HG02588 (cell line): ENCODE measurements around the gene LYZL2.
A peak's percentile ranks its signal among the peaks of the same experiment; 100 is the strongest.
"Not testable (repeated sequence)": the region's sequence is repeated elsewhere in the genome, so short reads cannot be mapped to it uniquely, and the experiment has no call there.

Experiments
- ATAC-seq: cut with Tn5 transposase; IDR thresholded peaks from one replicate; pipeline ENCODE4 v1.9.1; 2021; ENCODE audit warnings: mild to moderate bottlenecking, moderate library complexity; ENCODE audit not compliant: unreplicated experiment

Gene LYZL2

GRCh38 chr10:30596013-30596412 is 33.5 kb downstream of the LYZL2 start:
- no peak for ATAC-seq

- no peak for ATAC-seq
Measured at GRCh38 chr10:30594077-30594476, 35.5 kb downstream of the LYZL2 start.

DNA sequence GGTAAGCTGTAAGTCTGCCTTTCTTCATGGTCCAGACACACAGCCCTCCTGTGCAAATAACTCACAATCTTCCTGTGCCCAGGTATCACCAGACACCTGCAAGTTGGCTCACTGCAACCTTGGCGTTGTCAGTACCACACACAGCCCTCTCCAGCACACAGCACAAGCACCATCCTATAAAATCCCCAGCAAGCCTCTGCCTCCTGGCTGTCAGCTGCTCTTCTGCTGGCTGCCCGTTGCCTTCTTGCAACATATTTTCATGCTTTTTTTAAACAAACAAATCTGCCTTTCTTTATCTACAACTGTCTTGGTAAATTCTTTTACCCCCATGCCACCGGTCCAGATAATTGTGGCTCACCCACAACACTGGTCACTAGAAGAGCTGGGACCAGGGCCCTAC is 36.8 kb downstream of the LYZL2 start:
- ATAC-seq: not testable (repeated sequence)

- ATAC-seq: no peak
Measured at GRCh38 chr10:30591249-30591670, 38.3 kb downstream of the LYZL2 start.

GRCh38 chr10:30589441-30589840 is 40.1 kb downstream of the LYZL2 start:
- ATAC-seq: no peak

- ATAC-seq: peak; percentile 81
Measured at GRCh38 chr10:30587522-30588031, 42.0 kb downstream of the LYZL2 start.

- no peak for ATAC-seq
Measured at GRCh38 chr10:30586828-30587227, 42.7 kb downstream of the LYZL2 start.

DNA sequence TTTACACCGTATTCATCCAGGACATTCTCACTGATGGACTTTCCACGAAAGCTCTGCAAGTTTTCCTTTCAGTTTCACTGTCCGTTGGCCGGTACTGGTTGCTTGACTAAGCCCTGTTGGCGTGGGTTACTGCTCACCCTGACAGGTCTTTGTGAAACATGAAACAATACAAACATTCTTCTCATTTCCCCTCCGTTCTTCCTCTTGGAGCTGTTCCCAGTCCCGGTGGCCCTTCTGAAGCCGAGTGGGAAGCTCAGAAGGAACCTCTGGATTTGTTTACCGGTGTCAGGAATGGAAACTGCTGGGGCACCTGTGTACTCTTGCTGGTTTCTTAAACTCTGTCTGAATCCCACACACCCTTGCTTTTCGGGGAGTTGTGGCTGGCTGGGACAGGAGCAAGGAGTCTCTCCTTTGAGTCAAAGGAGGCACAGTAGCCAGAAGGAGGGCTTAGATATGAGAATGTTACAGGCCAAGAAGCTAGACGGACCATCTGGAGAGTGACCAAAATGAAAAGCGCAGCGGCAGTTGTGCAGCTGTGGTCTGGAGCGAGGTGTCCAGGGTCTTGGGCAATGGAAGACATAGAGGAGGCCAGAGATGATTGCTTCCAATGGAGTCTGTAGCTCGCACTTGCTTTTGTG is 45.7 kb downstream of the LYZL2 start:
- ATAC-seq: peak; percentile 48

GRCh38 chr10:30581779-30582380 is 47.7 kb downstream of the LYZL2 start:
- ATAC-seq: no peak

DNA sequence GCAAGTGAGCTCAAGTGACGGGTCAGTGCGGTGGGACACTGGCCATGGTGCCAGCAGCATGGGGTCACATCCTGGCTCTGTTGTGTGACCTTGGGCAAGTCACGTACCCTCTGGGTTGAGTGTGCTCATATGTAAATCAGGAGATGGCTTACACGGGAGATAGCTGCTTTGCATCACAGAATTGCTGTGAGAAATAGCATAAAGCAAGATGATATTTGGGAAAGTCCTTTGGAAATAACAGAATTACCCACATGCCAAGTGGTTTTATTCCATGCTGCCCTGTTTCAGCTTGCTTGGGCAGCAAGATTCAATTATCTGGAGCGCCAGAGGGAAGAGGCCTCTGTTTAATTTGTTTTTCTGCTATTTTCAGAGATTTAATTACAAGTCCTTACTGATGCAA is 48.9 kb downstream of the LYZL2 start:
- ATAC-seq: no peak

- no peak for ATAC-seq
Measured at GRCh38 chr10:30580241-30580640, 49.3 kb downstream of the LYZL2 start.

- ATAC-seq: no peak
Measured at GRCh38 chr10:30579574-30579973, 50.0 kb downstream of the LYZL2 start.

- no peak for ATAC-seq
Measured at GRCh38 chr10:30577048-30577447, 52.5 kb downstream of the LYZL2 start.

- no peak for ATAC-seq
Measured at GRCh38 chr10:30576641-30577040, 52.9 kb downstream of the LYZL2 start.

DNA sequence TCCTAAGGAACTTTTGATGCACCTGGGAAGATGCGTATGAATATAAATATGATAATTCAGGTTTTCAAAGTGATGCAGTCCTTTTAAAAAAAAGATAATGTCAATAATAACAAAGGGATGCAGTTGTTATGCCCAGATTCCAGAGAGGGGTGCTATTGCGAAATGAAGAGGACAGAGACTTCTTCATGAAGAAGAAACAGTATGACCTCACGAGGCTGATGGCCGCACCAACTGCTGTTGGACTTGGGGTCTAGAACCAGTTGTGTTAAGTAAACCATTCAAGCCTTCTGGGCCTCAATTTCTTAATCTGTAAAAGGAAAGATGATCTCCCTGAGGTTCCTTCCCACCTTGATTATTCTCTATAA is 55.1 kb downstream of the LYZL2 start:
- no peak for ATAC-seq

- ATAC-seq: no peak
Measured at GRCh38 chr10:30573721-30574431, 55.7 kb downstream of the LYZL2 start.

- ATAC-seq: no peak
Measured at GRCh38 chr10:30565449-30565848, 64.1 kb downstream of the LYZL2 start.

DNA sequence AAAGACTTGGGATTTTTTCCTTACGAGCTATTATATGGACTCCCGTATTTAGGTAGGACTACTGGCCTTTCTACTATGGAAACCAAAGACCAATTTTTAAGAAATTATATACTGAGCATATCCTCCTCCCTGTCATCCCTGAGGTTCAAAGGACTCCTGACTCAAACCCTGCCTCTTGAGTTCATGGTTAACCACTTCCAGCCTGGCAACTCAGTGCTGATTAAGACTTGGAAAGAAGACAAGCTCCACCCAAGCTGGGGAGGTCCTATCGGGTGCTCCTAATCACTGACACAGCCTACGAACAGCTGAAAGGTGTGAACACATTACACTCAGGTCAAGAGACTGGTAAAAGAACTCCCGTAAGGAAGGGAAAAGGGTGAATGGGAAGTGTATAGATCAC is 66.8 kb downstream of the LYZL2 start:
- no peak for ATAC-seq
